ENCODE data around the gene CCDC97. TPM values are rescaled to one million over a fixed set of nuclear protein-coding genes. Genes with fewer than 3 reads are reported as not detected.

Gene CCDC97
- polyA plus RNA-seq, 1 donor from 2014 or later, result 4.9 TPM

- Histone ChIP-seq H3K4me2 (ENCODE audit: low read length) (no peak overlapping the region), H3K36me3 (ENCODE audit: insufficient read depth, low read length) (peaks cover 6% of the 10 kb centered on the region), H3K27me3 (ENCODE audit: insufficient read depth, low read depth, low read length) (no peaks in the 10 kb centered on the region), H4K20me1 (ENCODE audit: insufficient read depth) (no peaks in the 10 kb centered on the region), H2AFZ (ENCODE audit: low read depth, low read length) (no peak overlapping the region), H3K9me2 (ENCODE audit: insufficient read depth, low read length) (no peaks in the 10 kb centered on the region), H3K27ac (ENCODE audit: low read length) (no peak overlapping the region), H3K9me3 (ENCODE audit: low read length) (no peaks in the 10 kb centered on the region), H3K4me3 (ENCODE audit: low read length) (no peak overlapping the region), H3K79me2 (replicated peaks; ENCODE audit: insufficient read depth, low read length) (no peaks in the 10 kb centered on the region), H3K9ac (ENCODE audit: low read length) (no peak overlapping the region), H3F3A (ENCODE audit: insufficient read depth, low read length, poor library complexity, severe bottlenecking) (no peaks in the 10 kb centered on the region)
- TF ChIP-seq MXI1 (conservative IDR thresholded peaks at IDR 0.05; ENCODE audit: poor library complexity, severe bottlenecking) (no peak), EZH2 (IDR thresholded peaks at IDR 0.05; ENCODE audit: borderline replicate concordance, insufficient read depth, low read length, poor library complexity, severe bottlenecking) (no peak), SMC3 (conservative IDR thresholded peaks at IDR 0.05; ENCODE audit: poor library complexity) (no peak), CTCF (IDR thresholded peaks at IDR 0.05; ENCODE audit: poor library complexity, severe bottlenecking) (no peak), EP300 (conservative IDR thresholded peaks at IDR 0.05; ENCODE audit: poor library complexity, severe bottlenecking) (no peak), TAF1 (IDR thresholded peaks at IDR 0.05; ENCODE audit: low read depth) (no peak), POLR2AphosphoS5 (IDR thresholded peaks at IDR 0.05) (no peak), RAD21 (conservative IDR thresholded peaks at IDR 0.05) (no peak)
- TF ChIP-seq, protein P1, sequence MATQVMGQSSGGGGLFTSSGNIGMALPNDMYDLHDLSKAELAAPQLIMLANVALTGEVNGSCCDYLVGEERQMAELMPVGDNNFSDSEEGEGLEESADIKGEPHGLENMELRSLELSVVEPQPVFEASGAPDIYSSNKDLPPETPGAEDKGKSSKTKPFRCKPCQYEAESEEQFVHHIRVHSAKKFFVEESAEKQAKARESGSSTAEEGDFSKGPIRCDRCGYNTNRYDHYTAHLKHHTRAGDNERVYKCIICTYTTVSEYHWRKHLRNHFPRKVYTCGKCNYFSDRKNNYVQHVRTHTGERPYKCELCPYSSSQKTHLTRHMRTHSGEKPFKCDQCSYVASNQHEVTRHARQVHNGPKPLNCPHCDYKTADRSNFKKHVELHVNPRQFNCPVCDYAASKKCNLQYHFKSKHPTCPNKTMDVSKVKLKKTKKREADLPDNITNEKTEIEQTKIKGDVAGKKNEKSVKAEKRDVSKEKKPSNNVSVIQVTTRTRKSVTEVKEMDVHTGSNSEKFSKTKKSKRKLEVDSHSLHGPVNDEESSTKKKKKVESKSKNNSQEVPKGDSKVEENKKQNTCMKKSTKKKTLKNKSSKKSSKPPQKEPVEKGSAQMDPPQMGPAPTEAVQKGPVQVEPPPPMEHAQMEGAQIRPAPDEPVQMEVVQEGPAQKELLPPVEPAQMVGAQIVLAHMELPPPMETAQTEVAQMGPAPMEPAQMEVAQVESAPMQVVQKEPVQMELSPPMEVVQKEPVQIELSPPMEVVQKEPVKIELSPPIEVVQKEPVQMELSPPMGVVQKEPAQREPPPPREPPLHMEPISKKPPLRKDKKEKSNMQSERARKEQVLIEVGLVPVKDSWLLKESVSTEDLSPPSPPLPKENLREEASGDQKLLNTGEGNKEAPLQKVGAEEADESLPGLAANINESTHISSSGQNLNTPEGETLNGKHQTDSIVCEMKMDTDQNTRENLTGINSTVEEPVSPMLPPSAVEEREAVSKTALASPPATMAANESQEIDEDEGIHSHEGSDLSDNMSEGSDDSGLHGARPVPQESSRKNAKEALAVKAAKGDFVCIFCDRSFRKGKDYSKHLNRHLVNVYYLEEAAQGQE (IDR thresholded peaks at IDR 0.05; ENCODE audit: borderline replicate concordance), result no peak
Observed at GRCh38 chr19:41319500-41320184, 9.7 kb downstream of the CCDC97 start.

DNA sequence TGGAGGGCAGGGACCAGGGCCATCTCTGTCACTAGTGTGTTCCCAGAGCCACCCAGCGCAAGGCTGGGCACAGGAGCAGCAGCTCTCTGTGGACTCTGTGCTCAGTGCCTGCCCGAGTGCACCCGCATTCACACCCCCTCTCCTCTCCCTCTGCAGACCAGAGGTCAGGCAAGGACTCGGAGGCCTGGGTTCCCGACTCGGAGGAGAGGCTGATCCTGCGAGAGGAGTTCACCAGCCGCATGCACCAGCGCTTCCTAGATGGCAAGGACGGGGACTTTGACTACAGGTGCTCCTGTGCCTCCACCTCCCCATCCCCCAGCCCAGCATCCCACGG is 10.2 kb downstream of the CCDC97 start:
- Histone ChIP-seq H3K27me3 (ENCODE audit: insufficient read depth, low read depth, low read length) (no peaks in the 10 kb centered on the region), H3F3A (ENCODE audit: insufficient read depth, low read length, poor library complexity, severe bottlenecking) (no peaks in the 10 kb centered on the region), H3K9ac (ENCODE audit: low read length) (no peak overlapping the region), H4K20me1 (ENCODE audit: insufficient read depth) (no peaks in the 10 kb centered on the region), H3K36me3 (ENCODE audit: insufficient read depth, low read length) (peaks cover 6% of the 10 kb centered on the region), H3K4me2 (ENCODE audit: low read length) (no peak overlapping the region), H3K79me2 (replicated peaks; ENCODE audit: insufficient read depth, low read length) (no peaks in the 10 kb centered on the region), H2AFZ (ENCODE audit: low read depth, low read length) (no peak overlapping the region), H3K9me2 (ENCODE audit: insufficient read depth, low read length) (no peaks in the 10 kb centered on the region), H3K9me3 (ENCODE audit: low read length) (no peaks in the 10 kb centered on the region), H3K27ac (ENCODE audit: low read length) (no peak overlapping the region), H3K4me3 (ENCODE audit: low read length) (no peak overlapping the region)
- no peak for TF ChIP-seq POLR2AphosphoS5 (IDR thresholded peaks at IDR 0.05)
- no peak for TF ChIP-seq RAD21 (conservative IDR thresholded peaks at IDR 0.05)
- no peak for TF ChIP-seq MXI1 (conservative IDR thresholded peaks at IDR 0.05; ENCODE audit: poor library complexity, severe bottlenecking)
- TF ChIP-seq, protein P1 (IDR thresholded peaks at IDR 0.05; ENCODE audit: borderline replicate concordance), result no peak
- no peak for TF ChIP-seq SMC3 (conservative IDR thresholded peaks at IDR 0.05; ENCODE audit: poor library complexity)
- no peak for TF ChIP-seq TAF1 (IDR thresholded peaks at IDR 0.05; ENCODE audit: low read depth)
- TF ChIP-seq EZH2 (IDR thresholded peaks at IDR 0.05; ENCODE audit: borderline replicate concordance, insufficient read depth, low read length, poor library complexity, severe bottlenecking), result no peak
- no peak for TF ChIP-seq EP300 (conservative IDR thresholded peaks at IDR 0.05; ENCODE audit: poor library complexity, severe bottlenecking)
- TF ChIP-seq CTCF (IDR thresholded peaks at IDR 0.05; ENCODE audit: poor library complexity, severe bottlenecking), result no peak

Data from neural cell (in vitro differentiated cells).